ENCODE data around the gene SLC12A4. TPM values are rescaled to one million over a fixed set of nuclear protein-coding genes. Genes with fewer than 3 reads are reported as not detected.
A peak's percentile ranks its signal among the peaks of the same experiment; 100 is the strongest.
"Not testable (repeated sequence)": the region's sequence is repeated elsewhere in the genome, so short reads cannot be mapped to it uniquely, and the experiment has no call there.

SLC12A4 gene
- total RNA-seq, 4 donors from 2014 or later = 82.0 to 127 (median 101) TPM

DNA sequence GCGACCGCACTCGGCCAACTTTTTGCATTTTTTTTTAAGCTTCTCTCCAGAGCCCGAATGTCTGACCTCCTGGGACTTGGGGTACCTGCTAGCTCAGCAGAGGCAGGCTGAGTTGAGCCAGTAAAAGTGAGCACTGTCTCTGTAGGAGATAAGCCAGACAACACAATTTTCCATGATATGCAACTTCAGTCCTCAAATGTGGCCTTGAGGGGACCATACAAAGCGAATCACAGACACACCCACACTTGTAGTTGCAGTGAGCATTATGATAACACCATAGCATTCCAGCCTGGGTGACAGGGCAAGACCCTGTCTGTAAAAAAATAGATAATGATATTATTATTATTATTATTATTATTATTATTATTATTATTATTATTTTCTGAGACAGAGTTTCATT lies 28.2 kb upstream of the SLC12A4 start:
- no peak for DNase-seq (ENCODE audit: low spot score in 2 of 2)
- no peaks in the 10 kb centered on the region for H3K36me3 ChIP-seq
- no peak overlapping the region for H3K4me3 ChIP-seq
- H3K4me1 ChIP-seq = peaks cover 0 to 21% (median 11%) of the 10 kb centered on the region in 4 donors
- no peaks in the 10 kb centered on the region for H3K27me3 ChIP-seq
- H3K9me3 ChIP-seq = no peaks in the 10 kb centered on the region
- no peak for TF ChIP-seq POLR2A (IDR thresholded peaks at IDR 0.05)
- TF ChIP-seq EP300 (IDR thresholded peaks at IDR 0.05) = no peak
- no peak for TF ChIP-seq CTCF (IDR thresholded peaks at IDR 0.05)
- WGBS, 2 donors = 86 to 88% methylated on average over 5 of the region's 5 CpGs
- H3K27ac ChIP-seq = no peak overlapping the region

GRCh38 chr16:67995423-67995822 lies 27.0 kb upstream of the SLC12A4 start:
- TF ChIP-seq CTCF (IDR thresholded peaks at IDR 0.05) = no peak
- Histone ChIP-seq H3K9me3 (no peaks in the 10 kb centered on the region), H3K27ac (no peak overlapping the region), H3K27me3 (no peaks in the 10 kb centered on the region), H3K4me1 (peaks cover 0 to 21% (median 10%) of the 10 kb centered on the region in 4 donors), H3K4me3 (no peak overlapping the region), H3K36me3 (no peaks in the 10 kb centered on the region)
- 70 to 72% methylated on average over 5 of the region's 5 CpGs for WGBS, 2 donors
- DNase-seq (ENCODE audit: low spot score in 2 of 2) = no peak

- H3K36me3 ChIP-seq; H3K9me3 ChIP-seq; H3K27me3 ChIP-seq; DNase-seq (ENCODE audit: low spot score in 2 of 2): not testable (repeated sequence)
- 55 to 90% methylated on average over 2 of the region's 6 CpGs for WGBS, 2 donors
- peak overlapping the region in 3 of 4 donors; percentile 69 to 80 (median 77) for H3K27ac ChIP-seq
- peak overlapping the region in 1 of 4 donors; percentile 38 for H3K4me3 ChIP-seq
- H3K4me1 ChIP-seq = peaks cover 0 to 15% (median 6%) of the 10 kb centered on the region in 4 donors
Measured at GRCh38 chr16:67994040-67994408, 25.6 kb upstream of the SLC12A4 start.

- DNase-seq (ENCODE audit: low spot score in 2 of 2) = peak; percentile 54
- H3K27me3 ChIP-seq = no peaks in the 10 kb centered on the region
- H3K9me3 ChIP-seq = no peaks in the 10 kb centered on the region
- H3K36me3 ChIP-seq = no peaks in the 10 kb centered on the region
- H3K27ac ChIP-seq = peak overlapping the region; percentile 57 to 80 (median 73)
- peaks cover 0 to 15% (median 6%) of the 10 kb centered on the region in 4 donors for H3K4me1 ChIP-seq
- TF ChIP-seq EP300 (IDR thresholded peaks at IDR 0.05) = peak in 1 of 2 donors; percentile 42
- TF ChIP-seq CTCF (IDR thresholded peaks at IDR 0.05) = peak; percentile 98 to 99 (median 99)
- TF ChIP-seq POLR2A (IDR thresholded peaks at IDR 0.05) = peak in 1 of 2 donors; percentile 20
- H3K4me3 ChIP-seq = peak overlapping the region; percentile 20 to 46 (median 42)
- WGBS, 2 donors = 11 to 17% methylated on average over 22 to 34 of the region's 39 CpGs
Measured at GRCh38 chr16:67993207-67994039, 25.0 kb upstream of the SLC12A4 start.

DNA sequence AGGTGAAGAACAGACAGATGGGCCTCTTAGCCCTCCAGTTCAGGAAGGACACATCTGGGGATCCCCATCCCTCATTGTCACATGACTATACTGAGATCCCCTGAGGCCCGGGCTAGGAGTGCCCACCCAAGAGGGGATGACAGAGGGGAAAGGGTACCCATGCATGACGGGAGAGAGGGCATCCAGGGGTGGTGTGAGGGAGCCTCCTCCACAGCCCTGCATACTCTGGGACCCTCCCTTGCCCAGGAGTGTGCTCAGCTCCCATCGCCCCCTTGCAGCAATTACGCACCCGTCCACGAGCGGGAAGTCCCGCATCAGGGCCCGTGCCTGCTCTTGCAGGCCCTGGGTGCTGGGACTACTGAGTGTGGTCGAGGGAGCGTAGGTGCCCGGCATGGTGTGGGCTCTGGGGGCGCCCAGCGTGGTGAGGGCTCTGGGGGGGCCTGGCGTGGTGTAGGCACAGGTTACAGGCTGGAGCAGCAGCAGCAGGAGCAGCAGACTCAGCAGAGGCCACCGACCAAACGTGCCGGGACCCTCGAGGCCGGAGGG lies 24.3 kb upstream of the SLC12A4 start:
- Histone ChIP-seq H3K27me3 (no peaks in the 10 kb centered on the region), H3K27ac (peak overlapping the region in 2 of 4 donors; percentile 77 to 80), H3K4me3 (peak overlapping the region in 3 of 4 donors; percentile 20 to 46 (median 38)), H3K4me1 (peaks cover 0 to 15% (median 6%) of the 10 kb centered on the region in 4 donors), H3K9me3 (no peaks in the 10 kb centered on the region), H3K36me3 (no peaks in the 10 kb centered on the region)
- 74 to 80% methylated on average over 12 to 17 of the region's 20 CpGs for WGBS, 2 donors
- no peak for DNase-seq (ENCODE audit: low spot score in 2 of 2)
- TF ChIP-seq CTCF (IDR thresholded peaks at IDR 0.05) (no peak), EP300 (IDR thresholded peaks at IDR 0.05) (no peak)

Measured in tibial nerve (tissue), 4 donors.